Memory B cell (primary cell): Measurements from ENCODE around the gene HSP90AB1.

Experiments
- ATAC-seq: fragments of 150-1000 bp; cut with Tn5 transposase; 2 replicates; pipeline ENCODE4 v1.10.0; 2021; ENCODE audit warnings: low read depth, mild to moderate bottlenecking, moderate library complexity
- DNase-seq, 2 donors: peaks; one replicate each; pipeline ENCODE4 v3.0.0; 2022; ENCODE audit warnings: low spot score in 2 of 2
- H3K27ac Mint-ChIP-seq: one replicate; pipeline ENCODE4 v1.8.0; 2022; ENCODE audit warnings: mild to moderate bottlenecking, moderate library complexity, mixed read lengths
- H3K27me3 Mint-ChIP-seq: one replicate; pipeline ENCODE4 v1.8.0; 2022; ENCODE audit warnings: mixed read lengths
- H3K36me3 Mint-ChIP-seq: one replicate; pipeline ENCODE4 v1.8.0; 2022; ENCODE audit warnings: mild to moderate bottlenecking, mixed read lengths
- H3K4me1 Mint-ChIP-seq: one replicate; pipeline ENCODE4 v1.8.0; 2022; ENCODE audit warnings: mixed read lengths
- H3K4me3 Mint-ChIP-seq: one replicate; pipeline ENCODE4 v1.8.0; 2022; ENCODE audit warnings: mild to moderate bottlenecking, moderate library complexity, mixed read lengths
- H3K9me3 Mint-ChIP-seq: one replicate; pipeline ENCODE4 v1.8.0; 2022; ENCODE audit warnings: mixed read lengths

HSP90AB1 gene

DNA sequence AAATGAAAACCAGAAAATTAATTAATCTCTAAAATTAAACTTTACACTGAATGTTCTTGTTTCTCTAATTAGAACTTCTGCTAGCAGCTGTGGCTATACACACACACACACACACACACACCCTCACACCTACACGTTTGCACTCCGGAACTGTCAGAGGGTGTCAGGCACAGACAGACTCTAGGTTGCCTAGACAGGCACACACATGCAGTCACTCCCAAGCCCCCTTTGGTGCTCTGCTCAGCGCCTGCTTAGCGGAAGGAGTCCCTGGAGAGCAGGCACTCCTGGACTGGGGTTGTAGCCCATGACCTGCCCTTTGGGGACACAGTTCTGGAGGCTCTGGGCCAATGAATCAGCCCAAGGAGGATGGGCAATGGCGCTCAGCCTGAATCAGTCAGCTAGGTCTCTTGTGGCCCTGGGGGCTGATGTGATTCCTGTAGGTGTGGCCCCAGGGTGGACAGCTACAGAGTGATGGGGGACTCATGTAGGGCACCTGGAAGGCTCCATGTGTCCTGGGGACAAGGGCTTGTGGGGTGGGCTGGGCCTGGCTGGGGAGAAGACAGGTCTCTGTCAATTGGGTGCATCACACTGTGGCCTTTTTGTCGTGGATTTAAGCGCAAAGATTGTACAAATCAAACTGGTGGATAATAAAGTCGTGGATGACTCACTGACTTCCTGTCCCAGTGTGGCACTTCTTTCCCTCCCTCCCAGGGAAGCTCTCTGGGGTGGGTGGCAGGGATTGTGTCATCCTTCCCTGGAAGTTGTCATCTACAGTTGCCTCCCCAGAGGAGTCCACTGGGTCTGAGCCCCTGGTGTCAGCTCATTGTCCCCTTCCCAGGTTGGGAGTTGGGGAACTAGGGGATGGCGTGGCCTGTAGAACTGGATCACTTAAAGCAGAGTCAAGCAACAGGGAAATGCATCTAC is 32.1 kb downstream of the HSP90AB1 start:
- no peak overlapping the region for H3K4me3 Mint-ChIP-seq
- peaks cover 29% of the 10 kb centered on the region for H3K27me3 Mint-ChIP-seq
- H3K4me1 Mint-ChIP-seq: peaks cover 3% of the 10 kb centered on the region
- peaks cover 3% of the 10 kb centered on the region for H3K36me3 Mint-ChIP-seq
- DNase-seq (no peak), ATAC-seq (no peak)
- no peaks in the 10 kb centered on the region for H3K9me3 Mint-ChIP-seq
- H3K27ac Mint-ChIP-seq: no peak overlapping the region

GRCh38 chr6:44284121-44284520 is 37.2 kb downstream of the HSP90AB1 start:
- no peak for DNase-seq
- Mint-ChIP-seq H3K27me3 (peaks cover 33% of the 10 kb centered on the region), H3K36me3 (peaks cover 3% of the 10 kb centered on the region), H3K4me3 (no peak overlapping the region), H3K27ac (no peak overlapping the region), H3K9me3 (no peaks in the 10 kb centered on the region), H3K4me1 (no peaks in the 10 kb centered on the region)
- ATAC-seq: no peak

DNA sequence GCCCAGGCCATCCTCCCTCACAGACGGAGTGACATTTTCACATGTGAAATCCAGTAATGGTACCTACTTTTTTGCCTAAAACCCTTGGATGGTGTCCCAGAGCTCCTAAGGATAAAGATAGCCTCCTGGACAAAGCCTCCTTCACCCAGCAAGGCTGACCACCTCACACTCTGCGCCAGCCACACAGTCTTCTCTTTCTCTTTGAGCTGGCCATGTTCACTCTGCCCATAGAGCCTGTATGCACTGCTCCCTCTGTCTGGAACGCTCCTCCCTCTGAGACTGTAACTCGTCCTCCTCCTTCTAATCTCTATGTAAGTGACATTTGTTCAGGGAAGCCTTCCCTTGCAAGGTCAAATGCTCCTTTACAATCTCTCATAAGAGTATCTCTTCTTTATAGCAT is 38.0 kb downstream of the HSP90AB1 start:
- H3K27me3 Mint-ChIP-seq: peaks cover 35% of the 10 kb centered on the region
- H3K9me3 Mint-ChIP-seq: no peaks in the 10 kb centered on the region
- no peak overlapping the region for H3K27ac Mint-ChIP-seq
- ATAC-seq (no peak), DNase-seq (no peak)
- H3K4me1 Mint-ChIP-seq: no peaks in the 10 kb centered on the region
- no peak overlapping the region for H3K4me3 Mint-ChIP-seq
- peaks cover 3% of the 10 kb centered on the region for H3K36me3 Mint-ChIP-seq

DNA sequence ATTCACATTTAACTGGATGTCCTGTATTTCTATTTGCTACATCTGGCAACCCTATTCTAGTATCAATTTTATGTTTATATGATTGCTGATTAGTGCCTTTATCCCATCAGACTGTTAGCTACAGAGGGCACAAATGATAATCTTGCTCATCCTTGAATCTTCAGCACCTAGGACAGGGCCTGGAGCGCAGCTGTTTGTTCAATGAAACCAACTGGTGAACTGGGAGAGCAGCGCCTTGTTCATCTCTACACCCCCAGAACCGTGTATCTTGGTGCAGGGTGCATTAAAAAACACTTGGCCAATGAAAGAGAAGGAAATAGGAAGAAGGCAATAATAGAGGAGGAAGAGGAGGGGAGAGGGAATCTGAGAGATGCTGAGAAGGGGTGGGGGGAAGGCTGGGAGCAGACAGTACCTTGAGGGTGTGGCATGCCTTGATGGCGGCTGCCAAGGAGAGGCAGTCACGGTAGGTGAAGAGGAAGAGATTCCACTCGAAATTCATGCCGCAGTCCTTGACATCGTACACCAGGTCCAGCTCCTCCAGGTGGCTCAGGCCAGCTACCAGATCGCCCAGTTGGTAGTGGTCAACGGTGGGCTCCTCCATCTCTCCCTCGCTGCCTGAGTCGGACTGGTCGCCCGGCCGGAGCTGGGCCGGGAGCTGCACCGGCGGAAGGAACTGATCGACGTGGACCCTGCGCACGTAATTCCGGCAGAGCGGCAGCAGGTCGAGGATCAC is 38.8 kb downstream of the HSP90AB1 start:
- Mint-ChIP-seq H3K27ac (no peak overlapping the region), H3K4me1 (no peaks in the 10 kb centered on the region), H3K9me3 (no peaks in the 10 kb centered on the region), H3K4me3 (no peak overlapping the region), H3K27me3 (peaks cover 39% of the 10 kb centered on the region), H3K36me3 (peaks cover 3% of the 10 kb centered on the region)
- DNase-seq: no peak
- ATAC-seq: no peak

DNA sequence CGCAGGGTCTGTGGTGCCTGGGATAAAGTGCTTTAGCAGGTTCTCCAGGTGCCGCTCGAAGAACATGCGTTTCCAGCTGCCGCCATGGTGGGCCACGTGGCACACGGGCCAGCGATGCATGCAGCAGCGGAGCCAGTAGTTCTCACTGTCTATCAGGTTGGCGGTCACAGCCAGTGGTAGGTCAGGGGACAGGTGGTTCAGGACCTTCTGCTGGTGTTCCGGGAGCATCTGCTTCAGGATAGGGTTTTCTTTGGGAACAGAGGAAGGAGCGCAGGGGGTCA is 39.3 kb downstream of the HSP90AB1 start:
- peaks cover 38% of the 10 kb centered on the region for H3K27me3 Mint-ChIP-seq
- ATAC-seq (no peak), DNase-seq (no peak)
- H3K36me3 Mint-ChIP-seq: peaks cover 3% of the 10 kb centered on the region
- no peak overlapping the region for H3K4me3 Mint-ChIP-seq
- H3K4me1 Mint-ChIP-seq: no peaks in the 10 kb centered on the region
- no peak overlapping the region for H3K27ac Mint-ChIP-seq
- H3K9me3 Mint-ChIP-seq: no peaks in the 10 kb centered on the region

DNA sequence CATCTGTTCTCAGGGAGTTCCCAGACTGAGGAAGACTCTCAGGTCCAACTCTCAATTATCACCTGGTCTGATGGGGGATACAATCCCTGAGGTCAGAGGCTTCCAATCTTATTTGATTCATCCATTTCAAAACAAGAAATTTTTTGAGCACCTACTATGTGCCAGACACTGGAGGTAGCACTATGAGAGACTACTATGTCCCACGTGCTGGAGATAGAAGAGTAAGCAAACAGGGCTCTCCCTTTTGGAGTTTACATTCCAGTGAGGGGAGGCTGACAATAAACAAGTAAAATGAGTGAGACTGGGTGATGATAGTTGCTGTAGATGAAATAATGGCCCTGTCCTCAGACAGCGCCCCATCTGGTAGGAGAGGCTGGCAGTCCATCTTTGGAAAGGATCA is 39.8 kb downstream of the HSP90AB1 start:
- Mint-ChIP-seq H3K27me3 (peaks cover 40% of the 10 kb centered on the region), H3K9me3 (no peaks in the 10 kb centered on the region), H3K27ac (no peak overlapping the region), H3K36me3 (peaks cover 3% of the 10 kb centered on the region), H3K4me3 (no peak overlapping the region), H3K4me1 (no peaks in the 10 kb centered on the region)
- ATAC-seq (no peak), DNase-seq (no peak)

DNA sequence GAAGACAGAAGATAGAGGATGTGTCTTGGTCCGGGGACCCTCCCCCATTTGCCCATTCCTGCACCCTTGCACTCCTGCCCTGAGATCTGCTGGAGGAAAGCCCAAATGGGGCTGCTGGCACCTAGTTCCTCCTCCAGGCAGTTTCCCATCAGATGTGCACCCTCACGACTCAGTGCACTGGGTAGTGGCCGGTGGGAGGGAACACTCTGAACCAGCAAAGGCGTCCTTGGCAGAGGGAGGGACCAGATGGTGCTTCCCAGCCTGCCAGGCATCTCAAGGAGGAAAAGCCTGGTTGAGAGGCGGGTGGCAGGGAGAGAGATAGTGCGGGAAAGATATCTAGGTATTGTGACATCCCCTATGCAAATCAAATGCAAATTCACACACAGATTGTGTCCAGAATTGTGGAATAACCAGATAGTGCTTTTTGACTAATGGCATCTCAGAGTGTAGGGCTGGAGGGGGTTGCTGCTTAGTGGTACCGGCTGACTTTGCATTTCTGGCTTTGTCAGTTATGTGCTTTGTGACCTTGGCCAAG is 42.9 kb downstream of the HSP90AB1 start:
- DNase-seq (no peak), ATAC-seq (no peak)
- H3K27me3 Mint-ChIP-seq: peaks cover 34% of the 10 kb centered on the region
- no peak overlapping the region for H3K27ac Mint-ChIP-seq
- H3K9me3 Mint-ChIP-seq: no peaks in the 10 kb centered on the region
- no peaks in the 10 kb centered on the region for H3K4me1 Mint-ChIP-seq
- H3K36me3 Mint-ChIP-seq: peaks cover 3% of the 10 kb centered on the region
- no peak overlapping the region for H3K4me3 Mint-ChIP-seq

DNA sequence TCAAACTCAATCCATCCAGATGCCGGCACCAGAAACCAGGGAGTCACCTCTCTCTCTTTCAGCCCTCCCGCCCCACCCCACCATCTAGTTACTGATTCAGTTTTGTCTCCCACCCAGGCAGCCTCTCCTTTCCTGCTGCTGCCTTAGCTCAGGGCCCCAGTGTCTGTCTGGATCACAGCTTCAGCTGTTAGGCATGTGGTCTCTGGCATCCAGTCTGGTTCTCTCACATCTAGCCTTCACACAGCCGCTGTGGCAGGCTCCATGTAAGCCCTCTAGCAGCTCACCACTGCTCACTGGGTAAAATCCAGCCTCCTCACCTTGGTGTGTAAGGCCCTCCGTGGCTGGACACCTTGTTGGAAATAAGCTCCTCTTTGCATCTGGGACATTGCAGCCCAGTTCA is 44.9 kb downstream of the HSP90AB1 start:
- Mint-ChIP-seq H3K9me3 (no peaks in the 10 kb centered on the region), H3K27me3 (peaks cover 39% of the 10 kb centered on the region), H3K4me3 (no peak overlapping the region), H3K36me3 (no peaks in the 10 kb centered on the region), H3K27ac (no peak overlapping the region), H3K4me1 (no peaks in the 10 kb centered on the region)
- DNase-seq (no peak), ATAC-seq (no peak)

DNA sequence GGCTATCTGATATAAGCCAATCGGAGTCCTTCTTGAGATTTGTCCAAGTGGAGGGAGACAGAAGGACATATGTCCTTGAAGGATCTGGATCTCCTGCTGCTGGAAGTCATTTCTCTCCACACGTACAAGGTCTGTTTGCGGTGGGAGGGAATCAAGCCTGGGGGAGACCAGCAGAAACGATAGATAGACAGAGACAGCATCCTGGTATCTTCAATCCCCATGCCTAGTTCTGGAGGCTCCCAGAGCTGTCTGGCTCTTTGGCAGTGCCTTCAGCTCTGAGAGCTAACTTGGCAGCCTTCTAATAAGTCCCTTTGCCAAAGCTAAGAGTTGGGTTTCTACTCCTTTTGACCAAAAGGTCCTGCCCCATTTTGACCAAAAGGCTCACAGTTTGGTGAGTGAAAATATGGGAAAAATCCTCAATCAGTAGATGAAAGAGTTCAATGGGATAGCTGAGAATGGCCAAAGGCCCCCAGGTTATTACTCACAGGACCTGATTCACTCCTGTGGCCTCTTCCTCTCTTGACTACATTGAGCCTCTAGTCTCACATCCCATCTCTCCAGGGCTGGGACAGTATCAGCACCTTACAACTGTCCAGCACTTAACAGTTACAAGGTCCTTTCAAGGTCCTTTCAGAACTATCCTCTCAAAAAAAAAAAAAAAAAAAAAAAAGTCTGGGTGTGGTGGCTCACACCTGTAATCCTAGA is 45.9 kb downstream of the HSP90AB1 start:
- Mint-ChIP-seq H3K9me3 (no peaks in the 10 kb centered on the region), H3K27ac (no peak overlapping the region), H3K36me3 (no peaks in the 10 kb centered on the region), H3K4me1 (peaks cover 2% of the 10 kb centered on the region), H3K4me3 (no peak overlapping the region), H3K27me3 (peaks cover 35% of the 10 kb centered on the region)
- DNase-seq: no peak
- no peak for ATAC-seq

GRCh38 chr6:44294832-44295791 is 48.2 kb downstream of the HSP90AB1 start:
- Mint-ChIP-seq H3K4me3 (no peak overlapping the region), H3K27me3 (peaks cover 30% of the 10 kb centered on the region), H3K27ac (no peak overlapping the region), H3K9me3 (no peaks in the 10 kb centered on the region), H3K4me1 (peaks cover 3% of the 10 kb centered on the region), H3K36me3 (peaks cover under 1% of the 10 kb centered on the region)
- ATAC-seq: no peak
- no peak for DNase-seq

DNA sequence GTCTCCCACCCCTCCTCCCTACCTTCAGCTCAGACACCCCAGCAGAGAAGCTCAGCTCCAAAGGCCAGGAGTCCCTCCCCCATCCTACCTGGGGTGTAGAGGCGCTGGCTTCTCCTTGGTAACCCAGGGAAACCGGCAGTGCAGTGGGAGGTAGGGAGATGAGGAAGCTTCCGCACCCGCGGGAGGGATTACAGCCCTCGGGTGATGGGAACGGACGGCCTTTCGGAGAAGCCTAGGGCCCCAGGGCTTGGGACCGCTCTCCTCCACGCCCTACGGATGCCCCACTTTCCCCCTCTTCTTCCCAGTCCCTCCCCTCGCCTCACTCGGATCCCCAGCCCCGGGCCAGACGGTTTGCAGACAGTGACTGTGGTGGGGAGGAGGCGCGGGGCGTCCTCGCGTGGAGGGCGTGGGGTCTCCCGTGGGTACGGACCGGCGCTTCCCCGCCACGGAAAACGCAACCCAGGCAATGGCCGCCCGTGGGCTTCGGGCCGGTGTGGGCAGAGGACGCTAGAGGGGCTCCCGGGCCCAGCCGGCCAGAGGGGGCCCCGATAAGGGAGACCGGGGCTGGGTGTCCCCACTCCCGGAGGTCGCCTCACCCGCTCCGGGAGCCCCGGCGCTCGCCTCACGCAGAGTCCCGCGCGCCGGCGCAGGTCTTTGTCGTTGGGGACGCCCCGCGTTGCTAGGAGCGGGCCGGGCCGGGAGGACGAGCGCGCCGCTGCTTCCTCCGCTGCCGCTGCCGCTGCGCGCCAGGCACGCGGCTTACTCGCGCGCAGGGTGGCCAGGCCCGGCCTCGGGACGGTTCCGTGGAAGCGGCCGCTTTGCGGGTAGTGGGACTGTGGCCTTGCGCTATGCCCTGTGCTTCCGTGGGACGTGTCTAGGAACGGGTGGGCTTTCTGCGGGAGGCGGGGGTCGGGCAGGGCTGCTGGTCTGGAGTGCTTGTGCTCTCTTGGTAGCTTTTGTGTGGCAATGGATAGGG is 50.5 kb downstream of the HSP90AB1 start:
- ATAC-seq (peak; percentile 89), DNase-seq (peak in 1 of 2 donors; percentile 41)
- Mint-ChIP-seq H3K4me1 (peaks cover 3% of the 10 kb centered on the region), H3K27me3 (peaks cover 21% of the 10 kb centered on the region), H3K36me3 (peaks cover 14% of the 10 kb centered on the region), H3K4me3 (peak overlapping the region; percentile 52), H3K27ac (no peak overlapping the region), H3K9me3 (no peaks in the 10 kb centered on the region)

- Mint-ChIP-seq H3K36me3 (peaks cover 15% of the 10 kb centered on the region), H3K27ac (no peak overlapping the region), H3K4me1 (peaks cover 3% of the 10 kb centered on the region), H3K4me3 (peak overlapping the region; percentile 52), H3K27me3 (peaks cover 18% of the 10 kb centered on the region), H3K9me3 (no peaks in the 10 kb centered on the region)
- ATAC-seq (no peak), DNase-seq (no peak)
These were observed 51.3 kb downstream of the HSP90AB1 start for GRCh38 chr6:44298055-44298803.
